ENCODE results near the gene CD302. TPM values are rescaled to one million over a fixed set of nuclear protein-coding genes. Genes with fewer than 3 reads are reported as not detected.
"Not testable (repeated sequence)": the region's sequence is repeated elsewhere in the genome, so short reads cannot be mapped to it uniquely, and the experiment has no call there.

CD302 gene
- total RNA-seq, 2 experiments from 2014 or later: 0.47 to 0.57 TPM

GRCh38 chr2:159793326-159793725, 4.7 kb downstream of the CD302 start:
- intact Hi-C loops (cut with DNase I, micrococcal nuclease): no loop called here
- peaks cover 11% of the 10 kb centered on the region for H3K27me3 Mint-ChIP-seq
- no peak for ATAC-seq
- H3K9me3 Mint-ChIP-seq (ENCODE audit: low read depth): no peaks in the 10 kb centered on the region
- no peak overlapping the region for H3K4me3 Mint-ChIP-seq
- H3K36me3 Mint-ChIP-seq (ENCODE audit: low read depth): no peaks in the 10 kb centered on the region
- POLR2A ChIA-PET: no interaction called here
- no peak overlapping the region for H3K27ac Mint-ChIP-seq
- peaks cover 14% of the 10 kb centered on the region for H3K4me1 Mint-ChIP-seq
- DNase-seq: no peak
- CTCF ChIA-PET: interaction anchor here (0.6 to 1.4 kb wide), 2 partner anchors 14 to 142 kb away, joined by 3 to 4 read pairs; no protein-coding TSS in a partner anchor

- DNase-seq (no peak), ATAC-seq (no peak)
- Mint-ChIP-seq H3K36me3 (ENCODE audit: low read depth) (no peaks in the 10 kb centered on the region), H3K27ac (no peak overlapping the region), H3K4me1 (peaks cover 11% of the 10 kb centered on the region), H3K27me3 (peaks cover 9% of the 10 kb centered on the region), H3K4me3 (no peak overlapping the region), H3K9me3 (ENCODE audit: low read depth) (no peaks in the 10 kb centered on the region)
- CTCF ChIA-PET: interaction anchor here (0.6 kb wide), 1 partner anchor 143 kb away, joined by 3 read pairs; no protein-coding TSS in a partner anchor
- POLR2A ChIA-PET: no interaction called here
- intact Hi-C loops (cut with DNase I, micrococcal nuclease): no loop called here
These were observed 5.4 kb downstream of the CD302 start for GRCh38 chr2:159792599-159792998.

GRCh38 chr2:159792036-159792435, 6.0 kb downstream of the CD302 start:
- peaks cover 4% of the 10 kb centered on the region for H3K27me3 Mint-ChIP-seq
- ATAC-seq (peak; percentile 26), DNase-seq (no peak)
- H3K27ac Mint-ChIP-seq: no peak overlapping the region
- no peaks in the 10 kb centered on the region for H3K36me3 Mint-ChIP-seq (ENCODE audit: low read depth)
- no peaks in the 10 kb centered on the region for H3K9me3 Mint-ChIP-seq (ENCODE audit: low read depth)
- no peak overlapping the region for H3K4me3 Mint-ChIP-seq
- POLR2A ChIA-PET: no interaction called here
- intact Hi-C loops (cut with DNase I, micrococcal nuclease): no loop called here
- CTCF ChIA-PET: no interaction called here
- H3K4me1 Mint-ChIP-seq: peaks cover 6% of the 10 kb centered on the region

- no peak for DNase-seq
- Mint-ChIP-seq H3K4me1 (peaks cover 6% of the 10 kb centered on the region), H3K9me3 (ENCODE audit: low read depth) (no peaks in the 10 kb centered on the region), H3K27me3 (no peaks in the 10 kb centered on the region), H3K27ac (no peak overlapping the region), H3K36me3 (ENCODE audit: low read depth) (no peaks in the 10 kb centered on the region), H3K4me3 (no peak overlapping the region)
- ChIA-PET POLR2A (no interaction called here), CTCF (no interaction called here)
- no peak for ATAC-seq
- intact Hi-C loops (cut with DNase I, micrococcal nuclease): no loop called here
These were observed 7.7 kb downstream of the CD302 start for GRCh38 chr2:159790323-159790722.

- Mint-ChIP-seq H3K27ac (no peak overlapping the region), H3K27me3 (no peaks in the 10 kb centered on the region)
- no peak for DNase-seq
These were observed 9.8 kb downstream of the CD302 start for GRCh38 chr2:159788253-159788652.

GRCh38 chr2:159787647-159788046, 10.4 kb downstream of the CD302 start:
- DNase-seq; intact Hi-C loops (cut with DNase I, micrococcal nuclease); POLR2A ChIA-PET; H3K36me3 Mint-ChIP-seq (ENCODE audit: low read depth); H3K4me3 Mint-ChIP-seq; H3K27me3 Mint-ChIP-seq; ATAC-seq; H3K27ac Mint-ChIP-seq; H3K9me3 Mint-ChIP-seq (ENCODE audit: low read depth); H3K4me1 Mint-ChIP-seq: not testable (repeated sequence)
- CTCF ChIA-PET: interaction anchor here (0.6 to 0.8 kb wide), 2 partner anchors 29 to 116 kb away, joined by 3 read pairs; no protein-coding TSS in a partner anchor

More at GRCh38 chr2:159788253-159788652, 9.8 kb downstream of the CD302 start:
- H3K4me3 Mint-ChIP-seq: no peak overlapping the region
- ChIA-PET CTCF (no interaction called here), POLR2A (no interaction called here)
- no peaks in the 10 kb centered on the region for H3K9me3 Mint-ChIP-seq (ENCODE audit: low read depth)
- no peaks in the 10 kb centered on the region for H3K36me3 Mint-ChIP-seq (ENCODE audit: low read depth)
- intact Hi-C loops (cut with DNase I, micrococcal nuclease): no loop called here
- peaks cover 6% of the 10 kb centered on the region for H3K4me1 Mint-ChIP-seq
- ATAC-seq: no peak

GRCh38 chr2:159786938-159787337, 11.1 kb downstream of the CD302 start:
- CTCF ChIA-PET: interaction anchor here (0.8 kb wide), 1 partner anchor 29 kb away, joined by 3 read pairs; no protein-coding TSS in a partner anchor
- H3K36me3 Mint-ChIP-seq (ENCODE audit: low read depth): no peaks in the 10 kb centered on the region
- H3K4me3 Mint-ChIP-seq: no peak overlapping the region
- intact Hi-C loops (cut with DNase I, micrococcal nuclease): no loop called here
- H3K4me1 Mint-ChIP-seq: peaks cover 6% of the 10 kb centered on the region
- no peaks in the 10 kb centered on the region for H3K9me3 Mint-ChIP-seq (ENCODE audit: low read depth)
- H3K27me3 Mint-ChIP-seq: no peaks in the 10 kb centered on the region
- no peak overlapping the region for H3K27ac Mint-ChIP-seq
- POLR2A ChIA-PET: no interaction called here
- no peak for DNase-seq
- ATAC-seq: no peak

GRCh38 chr2:159785195-159785594, 12.8 kb downstream of the CD302 start:
- H3K27me3 Mint-ChIP-seq: no peaks in the 10 kb centered on the region
- ATAC-seq (no peak), DNase-seq (no peak)
- H3K36me3 Mint-ChIP-seq (ENCODE audit: low read depth): no peaks in the 10 kb centered on the region
- H3K9me3 Mint-ChIP-seq (ENCODE audit: low read depth): no peaks in the 10 kb centered on the region
- CTCF ChIA-PET: interaction anchor here (0.6 kb wide), 1 partner anchor 226 kb away, joined by 3 read pairs; no protein-coding TSS in a partner anchor
- POLR2A ChIA-PET: no interaction called here
- no peak overlapping the region for H3K27ac Mint-ChIP-seq
- H3K4me3 Mint-ChIP-seq: no peak overlapping the region
- intact Hi-C loops (cut with DNase I, micrococcal nuclease): no loop called here
- H3K4me1 Mint-ChIP-seq: peaks cover 3% of the 10 kb centered on the region

GRCh38 chr2:159784744-159785143, 13.3 kb downstream of the CD302 start:
- ATAC-seq; H3K27ac Mint-ChIP-seq; H3K36me3 Mint-ChIP-seq (ENCODE audit: low read depth); H3K4me1 Mint-ChIP-seq; H3K9me3 Mint-ChIP-seq (ENCODE audit: low read depth); DNase-seq; intact Hi-C loops (cut with DNase I, micrococcal nuclease); H3K4me3 Mint-ChIP-seq; H3K27me3 Mint-ChIP-seq: not testable (repeated sequence)
- CTCF ChIA-PET: interaction anchor here (0.6 kb wide), 1 partner anchor 226 kb away, joined by 3 read pairs; no protein-coding TSS in a partner anchor
- POLR2A ChIA-PET: interaction anchor here (0.6 kb wide), 1 partner anchor 616 kb away, joined by 5 read pairs; no protein-coding TSS in a partner anchor

GRCh38 chr2:159783556-159783955, 14.5 kb downstream of the CD302 start:
- H3K9me3 Mint-ChIP-seq (ENCODE audit: low read depth): no peaks in the 10 kb centered on the region
- intact Hi-C loops (cut with DNase I, micrococcal nuclease): no loop called here
- H3K27ac Mint-ChIP-seq: no peak overlapping the region
- no peaks in the 10 kb centered on the region for H3K27me3 Mint-ChIP-seq
- ChIA-PET POLR2A (no interaction called here), CTCF (no interaction called here)
- DNase-seq (no peak), ATAC-seq (no peak)
- no peaks in the 10 kb centered on the region for H3K4me1 Mint-ChIP-seq
- no peak overlapping the region for H3K4me3 Mint-ChIP-seq
- no peaks in the 10 kb centered on the region for H3K36me3 Mint-ChIP-seq (ENCODE audit: low read depth)

GRCh38 chr2:159776321-159776720, 21.7 kb downstream of the CD302 start:
- no peaks in the 10 kb centered on the region for H3K4me1 Mint-ChIP-seq
- intact Hi-C loops (cut with DNase I, micrococcal nuclease): no loop called here
- peaks cover 5% of the 10 kb centered on the region for H3K36me3 Mint-ChIP-seq (ENCODE audit: low read depth)
- H3K27me3 Mint-ChIP-seq: no peaks in the 10 kb centered on the region
- H3K27ac Mint-ChIP-seq: no peak overlapping the region
- ChIA-PET CTCF (no interaction called here), POLR2A (no interaction called here)
- DNase-seq (no peak), ATAC-seq (no peak)
- no peak overlapping the region for H3K4me3 Mint-ChIP-seq
- no peaks in the 10 kb centered on the region for H3K9me3 Mint-ChIP-seq (ENCODE audit: low read depth)

- CTCF ChIA-PET: no interaction called here
- ATAC-seq (no peak), DNase-seq (no peak)
- H3K9me3 Mint-ChIP-seq (ENCODE audit: low read depth): no peaks in the 10 kb centered on the region
- POLR2A ChIA-PET: no interaction called here
- H3K27me3 Mint-ChIP-seq: no peaks in the 10 kb centered on the region
- H3K27ac Mint-ChIP-seq: no peak overlapping the region
- no peak overlapping the region for H3K4me3 Mint-ChIP-seq
- intact Hi-C loops (cut with DNase I, micrococcal nuclease): no loop called here
- H3K36me3 Mint-ChIP-seq (ENCODE audit: low read depth): peaks cover 8% of the 10 kb centered on the region
- no peaks in the 10 kb centered on the region for H3K4me1 Mint-ChIP-seq
These were observed 23.0 kb downstream of the CD302 start for GRCh38 chr2:159775021-159775420.
